ENCODE results near the gene NXN. TPM values are rescaled to one million over a fixed set of nuclear protein-coding genes. Genes with fewer than 3 reads are reported as not detected.

Gene NXN
- total RNA-seq = 10 to 100 TPM; 24.4 TPM

GRCh38 chr17:979539-980405, at the start of gene NXN:
Gene NXN, minus strand, starts transcription at chr17:979776.
- H3K27ac ChIP-seq = peak within 1 kb of the TSS; percentile 66 to 91 (median 87)
- peak; percentile 84 to 90 (median 88) for DNase-seq
- ATAC-seq = peak; percentile 87
- H3K9me3 ChIP-seq = no peaks in the 10 kb centered on the region
- peaks cover 34% of the 10 kb centered on the region for H3K4me1 ChIP-seq
- peak in 3 of 7 experiments; percentile 20 to 46 (median 27) for TF ChIP-seq CTCF (IDR thresholded peaks at IDR 0.05)
- peak; percentile 53 to 63 (median 61) for TF ChIP-seq POLR2A (IDR thresholded peaks at IDR 0.05)
- H3K27me3 ChIP-seq = no peaks in the 10 kb centered on the region
- peak within 1 kb of the TSS; percentile 44 to 77 for H3K4me3 ChIP-seq
- no peaks in the 10 kb centered on the region for H3K36me3 ChIP-seq (replicated peaks in 1 of 2; ENCODE audit: insufficient read depth in 1 of 2, low read depth in 2 of 2)
- intact Hi-C loops (cut with DNase I) = no loop called here
- 2 to 31% methylated on average over 8 to 55 of the region's 94 CpGs for WGBS, 2 donors

- Histone ChIP-seq H3K4me1 (no peaks in the 10 kb centered on the region), H3K4me3 (no peak overlapping the region), H3K27me3 (no peaks in the 10 kb centered on the region), H3K27ac (no peak overlapping the region), H3K9me3 (no peaks in the 10 kb centered on the region), H3K36me3 (replicated peaks in 1 of 2; ENCODE audit: insufficient read depth in 1 of 2, low read depth in 2 of 2) (no peaks in the 10 kb centered on the region)
- TF ChIP-seq CTCF (IDR thresholded peaks at IDR 0.05) (no peak), POLR2A (IDR thresholded peaks at IDR 0.05) (no peak)
- 95% methylated on average over 4 of the region's 9 CpGs; no CpG with 5 or more reads in 1 of the 2 donors for WGBS, 2 donors
- ATAC-seq (no peak), DNase-seq (no peak)
- intact Hi-C loops (cut with DNase I) = no loop called here
Measured at GRCh38 chr17:1027044-1027443, 47.5 kb upstream of the NXN start.

- H3K4me1 ChIP-seq = no peaks in the 10 kb centered on the region
- H3K27me3 ChIP-seq = no peaks in the 10 kb centered on the region
- ATAC-seq (no peak), DNase-seq (no peak)
- WGBS, 2 donors = 84 to 100% methylated on average over 3 to 10 of the region's 10 CpGs
- no peaks in the 10 kb centered on the region for H3K9me3 ChIP-seq
- no peak overlapping the region for H3K4me3 ChIP-seq
- TF ChIP-seq CTCF (IDR thresholded peaks at IDR 0.05) (no peak), POLR2A (IDR thresholded peaks at IDR 0.05) (no peak)
- no peaks in the 10 kb centered on the region for H3K36me3 ChIP-seq (replicated peaks in 1 of 2; ENCODE audit: insufficient read depth in 1 of 2, low read depth in 2 of 2)
- no peak overlapping the region for H3K27ac ChIP-seq
- intact Hi-C loops (cut with DNase I) = no loop called here
Measured at GRCh38 chr17:1026599-1026975, 47.0 kb upstream of the NXN start.

GRCh38 chr17:1025733-1026598, 46.4 kb upstream of the NXN start:
- no peaks in the 10 kb centered on the region for H3K4me1 ChIP-seq
- 79 to 85% methylated on average over 16 to 30 of the region's 30 CpGs for WGBS, 2 donors

More at GRCh38 chr17:1025733-1026598, 46.4 kb upstream of the NXN start:
- intact Hi-C loops (cut with DNase I) = no loop called here
- ATAC-seq (no peak), DNase-seq (no peak)
- Histone ChIP-seq H3K27ac (no peak overlapping the region), H3K27me3 (no peaks in the 10 kb centered on the region), H3K9me3 (no peaks in the 10 kb centered on the region), H3K4me3 (no peak overlapping the region), H3K36me3 (replicated peaks in 1 of 2; ENCODE audit: insufficient read depth in 1 of 2, low read depth in 2 of 2) (no peaks in the 10 kb centered on the region)
- TF ChIP-seq POLR2A (IDR thresholded peaks at IDR 0.05) (no peak), CTCF (IDR thresholded peaks at IDR 0.05) (no peak)
